HepG2 (cell line): Measurements from ENCODE around the gene ZBTB7A. TPM values are rescaled to one million over a fixed set of nuclear protein-coding genes. Genes with fewer than 3 reads are reported as not detected.

ENCODE experiments used
- GATAD2A ChIP-seq: IDR thresholded peaks from 2 replicates; pipeline ENCODE4 v1.6.1; 2016
- JUNB ChIP-seq: sonication (generic); formaldehyde crosslinking; IDR thresholded peaks from 2 replicates; pipeline ENCODE4 v1.8.0; 2022; ENCODE audit warnings: missing genetic modification reagents, mild to moderate bottlenecking, borderline replicate concordance
- SOX13 ChIP-seq, 3 experiments: fragments of 450-650 bp in 1 of 3; sonication (generic) in 1 of 3; formaldehyde crosslinking in 1 of 3; IDR thresholded peaks in 2 of 3; conservative IDR thresholded peaks in 1 of 3; 2 replicates each; pipeline versions ENCODE4 v1.5.0 to v1.6.1; 2016 to 2020; ENCODE audit warnings: antibody characterized with exemption in 1 of 3, mild to moderate bottlenecking in 1 of 3, missing compliant biosample characterization in 1 of 3, missing genetic modification reagents in 1 of 3, moderate library complexity in 1 of 3
- ZFAT ChIP-seq: sonication (generic); formaldehyde crosslinking; conservative IDR thresholded peaks from 2 replicates; pipeline ENCODE4 v1.8.1; 2023; ENCODE audit warnings: missing genetic modification reagents, inconsistent platforms
- ZFY ChIP-seq: sonication (generic); formaldehyde crosslinking; IDR thresholded peaks from 2 replicates; pipeline ENCODE4 v1.4.0; 2020; ENCODE audit warnings: missing genetic modification reagents
- ZNF292 ChIP-seq: sonication (generic); formaldehyde crosslinking; IDR thresholded peaks from 2 replicates; pipeline ENCODE4 v1.8.1; 2022; ENCODE audit warnings: mild to moderate bottlenecking, low read depth, missing genetic modification reagents, borderline replicate concordance
- polyA plus RNA-seq, 8 experiments: library from polyadenylated mRNA; depleted of rRNA in 3 of 8; stranded (reverse) in 7 of 8; unstranded in 1 of 8; fragments of >200 nt; fragmentation: Illumina TruSeq in 4 of 8; extraction: Trizol in 4 of 8; gene quantifications; 2 replicates each; pipeline versions ENCODE4 v1.2.1 to v1.2.3, GENCODE V29; 2011 to 2016; ENCODE audit warnings: low read depth in 4 of 8, missing spikeins in 1 of 8, mixed read lengths in 1 of 8; ENCODE audit not compliant: insufficient read depth in 1 of 8
- total RNA-seq, 5 experiments: library from RNA; depleted of rRNA; stranded (reverse); fragments of >200 nt; fragmentation: Illumina TruSeq; extraction: Trizol; gene quantifications; 2 replicates each; pipeline ENCODE4 v1.2.3, GENCODE V29; 2016; ENCODE audit warnings: low read depth in 1 of 5
- TF ChIP-seq, protein P1 (sequence below): sonication (generic); formaldehyde crosslinking; IDR thresholded peaks from 2 replicates; pipeline ENCODE4 v1.4.0; 2020; ENCODE audit warnings: missing genetic modification reagents
- TF ChIP-seq, protein P2 (sequence below): sonication (generic); formaldehyde crosslinking; IDR thresholded peaks from 2 replicates; pipeline ENCODE4 v1.5.0; 2020; ENCODE audit warnings: missing genetic modification reagents, mild to moderate bottlenecking, borderline replicate concordance
- TF ChIP-seq, protein P3 (sequence below): sonication (generic); formaldehyde crosslinking; IDR thresholded peaks from 2 replicates; pipeline ENCODE4 v1.4.0; 2020; ENCODE audit warnings: missing genetic modification reagents

Gene ZBTB7A
- total and polyA plus RNA-seq, 2 of the 13 experiments (the other 11 are each of a cell fraction or from before 2014, with no cell fraction given), result 3.6 to 4.0 TPM

DNA sequence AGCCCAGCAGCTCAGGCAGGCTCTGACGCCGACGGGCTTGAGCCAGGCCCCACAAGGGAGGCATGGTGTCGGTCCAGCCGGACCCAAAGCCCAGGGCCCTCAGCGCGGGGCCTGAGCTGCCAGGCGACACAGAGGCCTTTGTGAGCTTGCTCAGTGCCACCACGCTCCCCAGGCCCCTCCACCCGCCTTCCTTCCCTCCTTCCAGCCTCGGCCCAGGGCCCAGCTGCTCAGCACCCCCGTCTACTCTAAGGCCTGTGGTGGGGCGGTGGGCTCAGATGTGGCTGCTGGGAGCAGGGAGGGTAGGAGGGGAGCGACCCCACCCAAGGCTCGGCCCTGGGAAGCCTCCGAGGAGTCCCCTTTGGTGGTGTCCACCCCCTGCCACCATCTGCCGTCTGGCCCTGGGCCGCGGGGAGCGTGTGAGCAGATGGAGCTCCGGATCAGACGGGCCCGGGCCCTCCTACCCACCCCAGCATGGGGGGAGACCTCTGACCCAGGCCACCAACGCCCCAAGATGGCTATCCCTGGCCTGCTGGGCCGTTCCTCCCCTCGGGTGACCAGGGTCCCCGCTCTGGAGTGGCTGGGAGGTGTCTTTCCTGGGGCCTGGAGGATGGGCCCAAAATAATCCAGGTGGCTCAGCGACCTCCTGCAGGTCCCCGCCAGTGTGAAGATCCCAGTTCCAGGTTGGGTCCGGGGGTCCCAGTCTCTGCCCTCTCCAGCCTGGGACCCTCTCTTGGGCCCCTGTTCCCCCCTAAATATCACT, 7.8 kb downstream of the ZBTB7A start (continued):
- TF ChIP-seq, protein P1, sequence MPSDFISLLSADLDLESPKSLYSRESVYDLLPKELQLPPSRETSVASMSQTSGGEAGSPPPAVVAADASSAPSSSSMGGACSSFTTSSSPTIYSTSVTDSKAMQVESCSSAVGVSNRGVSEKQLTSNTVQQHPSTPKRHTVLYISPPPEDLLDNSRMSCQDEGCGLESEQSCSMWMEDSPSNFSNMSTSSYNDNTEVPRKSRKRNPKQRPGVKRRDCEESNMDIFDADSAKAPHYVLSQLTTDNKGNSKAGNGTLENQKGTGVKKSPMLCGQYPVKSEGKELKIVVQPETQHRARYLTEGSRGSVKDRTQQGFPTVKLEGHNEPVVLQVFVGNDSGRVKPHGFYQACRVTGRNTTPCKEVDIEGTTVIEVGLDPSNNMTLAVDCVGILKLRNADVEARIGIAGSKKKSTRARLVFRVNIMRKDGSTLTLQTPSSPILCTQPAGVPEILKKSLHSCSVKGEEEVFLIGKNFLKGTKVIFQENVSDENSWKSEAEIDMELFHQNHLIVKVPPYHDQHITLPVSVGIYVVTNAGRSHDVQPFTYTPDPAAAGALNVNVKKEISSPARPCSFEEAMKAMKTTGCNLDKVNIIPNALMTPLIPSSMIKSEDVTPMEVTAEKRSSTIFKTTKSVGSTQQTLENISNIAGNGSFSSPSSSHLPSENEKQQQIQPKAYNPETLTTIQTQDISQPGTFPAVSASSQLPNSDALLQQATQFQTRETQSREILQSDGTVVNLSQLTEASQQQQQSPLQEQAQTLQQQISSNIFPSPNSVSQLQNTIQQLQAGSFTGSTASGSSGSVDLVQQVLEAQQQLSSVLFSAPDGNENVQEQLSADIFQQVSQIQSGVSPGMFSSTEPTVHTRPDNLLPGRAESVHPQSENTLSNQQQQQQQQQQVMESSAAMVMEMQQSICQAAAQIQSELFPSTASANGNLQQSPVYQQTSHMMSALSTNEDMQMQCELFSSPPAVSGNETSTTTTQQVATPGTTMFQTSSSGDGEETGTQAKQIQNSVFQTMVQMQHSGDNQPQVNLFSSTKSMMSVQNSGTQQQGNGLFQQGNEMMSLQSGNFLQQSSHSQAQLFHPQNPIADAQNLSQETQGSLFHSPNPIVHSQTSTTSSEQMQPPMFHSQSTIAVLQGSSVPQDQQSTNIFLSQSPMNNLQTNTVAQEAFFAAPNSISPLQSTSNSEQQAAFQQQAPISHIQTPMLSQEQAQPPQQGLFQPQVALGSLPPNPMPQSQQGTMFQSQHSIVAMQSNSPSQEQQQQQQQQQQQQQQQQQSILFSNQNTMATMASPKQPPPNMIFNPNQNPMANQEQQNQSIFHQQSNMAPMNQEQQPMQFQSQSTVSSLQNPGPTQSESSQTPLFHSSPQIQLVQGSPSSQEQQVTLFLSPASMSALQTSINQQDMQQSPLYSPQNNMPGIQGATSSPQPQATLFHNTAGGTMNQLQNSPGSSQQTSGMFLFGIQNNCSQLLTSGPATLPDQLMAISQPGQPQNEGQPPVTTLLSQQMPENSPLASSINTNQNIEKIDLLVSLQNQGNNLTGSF (CRISPR knock-in tag), result no peak
- TF ChIP-seq ZNF292 (CRISPR knock-in tag) (no peak; the same call in 1 of the 2 replicates), ZFAT (CRISPR knock-in tag) (no peak), ZFY (CRISPR knock-in tag) (peak; percentile 79), SOX13 (IDR thresholded peaks at IDR 0.05) (no peak), SOX13 (CRISPR knock-in tag; conservative IDR thresholded peaks at IDR 0.05 in 1 of 2, IDR thresholded peaks at IDR 0.05 in 1 of 2) (no peak), GATAD2A (CRISPR knock-in tag) (no peak), JUNB (CRISPR knock-in tag) (peak; percentile 3; the same call in 1 of the 2 replicates)
- TF ChIP-seq, protein P2, sequence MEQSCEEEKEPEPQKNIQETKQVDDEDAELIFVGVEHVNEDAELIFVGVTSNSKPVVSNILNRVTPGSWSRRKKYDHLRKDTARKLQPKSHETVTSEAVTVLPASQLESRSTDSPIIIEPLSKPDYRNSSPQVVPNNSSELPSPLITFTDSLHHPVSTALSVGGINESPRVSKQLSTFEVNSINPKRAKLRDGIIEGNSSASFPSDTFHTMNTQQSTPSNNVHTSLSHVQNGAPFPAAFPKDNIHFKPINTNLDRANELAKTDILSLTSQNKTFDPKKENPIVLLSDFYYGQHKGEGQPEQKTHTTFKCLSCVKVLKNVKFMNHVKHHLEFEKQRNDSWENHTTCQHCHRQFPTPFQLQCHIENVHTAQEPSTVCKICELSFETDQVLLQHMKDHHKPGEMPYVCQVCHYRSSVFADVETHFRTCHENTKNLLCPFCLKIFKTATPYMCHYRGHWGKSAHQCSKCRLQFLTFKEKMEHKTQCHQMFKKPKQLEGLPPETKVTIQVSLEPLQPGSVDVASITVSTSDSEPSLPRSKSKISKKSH, result no peak
- TF ChIP-seq, protein P3, sequence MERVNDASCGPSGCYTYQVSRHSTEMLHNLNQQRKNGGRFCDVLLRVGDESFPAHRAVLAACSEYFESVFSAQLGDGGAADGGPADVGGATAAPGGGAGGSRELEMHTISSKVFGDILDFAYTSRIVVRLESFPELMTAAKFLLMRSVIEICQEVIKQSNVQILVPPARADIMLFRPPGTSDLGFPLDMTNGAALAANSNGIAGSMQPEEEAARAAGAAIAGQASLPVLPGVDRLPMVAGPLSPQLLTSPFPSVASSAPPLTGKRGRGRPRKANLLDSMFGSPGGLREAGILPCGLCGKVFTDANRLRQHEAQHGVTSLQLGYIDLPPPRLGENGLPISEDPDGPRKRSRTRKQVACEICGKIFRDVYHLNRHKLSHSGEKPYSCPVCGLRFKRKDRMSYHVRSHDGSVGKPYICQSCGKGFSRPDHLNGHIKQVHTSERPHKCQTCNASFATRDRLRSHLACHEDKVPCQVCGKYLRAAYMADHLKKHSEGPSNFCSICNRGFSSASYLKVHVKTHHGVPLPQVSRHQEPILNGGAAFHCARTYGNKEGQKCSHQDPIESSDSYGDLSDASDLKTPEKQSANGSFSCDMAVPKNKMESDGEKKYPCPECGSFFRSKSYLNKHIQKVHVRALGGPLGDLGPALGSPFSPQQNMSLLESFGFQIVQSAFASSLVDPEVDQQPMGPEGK (CRISPR knock-in tag), result no peak
- TF ChIP-seq, all 625 proteins: peak for 45
